Measurements from ENCODE around the gene TEX51.

GRCh38 chr2:126912201-126912600, 13.5 kb downstream of the TEX51 start:
- TF ChIP-seq YY1 (IDR thresholded peaks at IDR 0.05; ENCODE audit: extremely low read depth, insufficient replicate concordance, low read depth, low read length) (no peak), CTCF (IDR thresholded peaks at IDR 0.05 in 2 of 3, conservative IDR thresholded peaks at IDR 0.05 in 1 of 3; ENCODE audit: borderline replicate concordance in 1 of 3, insufficient read depth in 1 of 3, low read depth in 2 of 3, low read length in 2 of 3) (no peak), FOSL1 (IDR thresholded peaks at IDR 0.05; ENCODE audit: low read depth) (no peak), MAX (IDR thresholded peaks at IDR 0.05) (no peak), EZH2 (IDR thresholded peaks at IDR 0.05) (no peak), POLR2A (IDR thresholded peaks at IDR 0.05; ENCODE audit: borderline replicate concordance, extremely low read depth, insufficient read depth, insufficient read length) (no peak), REST (IDR thresholded peaks at IDR 0.05; ENCODE audit: low read depth) (no peak), EZH2phosphoT487 (IDR thresholded peaks at IDR 0.05; ENCODE audit: borderline replicate concordance) (no peak), SRF (IDR thresholded peaks at IDR 0.05; ENCODE audit: low read depth) (no peak), CEBPB (IDR thresholded peaks at IDR 0.05; ENCODE audit: low read depth) (no peak), RAD21 (IDR thresholded peaks at IDR 0.05; ENCODE audit: low read depth) (no peak), POLR2AphosphoS5 (IDR thresholded peaks at IDR 0.05; ENCODE audit: low read depth, low read length) (no peak), SIN3A (IDR thresholded peaks at IDR 0.05; ENCODE audit: low read depth) (no peak)

All from HCT116 (cell line).